ENCODE measurements around the gene PHOX2B. TPM values are rescaled to one million over a fixed set of nuclear protein-coding genes. Genes with fewer than 3 reads are reported as not detected.
A peak's percentile ranks its signal among the peaks of the same experiment; 100 is the strongest.
"Not testable (repeated sequence)": the region's sequence is repeated elsewhere in the genome, so short reads cannot be mapped to it uniquely, and the experiment has no call there.

Gene PHOX2B
- total RNA-seq, 1 donor from 2014 or later: 0.96 TPM

GRCh38 chr4:41712425-41712824 is 36.1 kb downstream of the PHOX2B start:
- DNase-seq (ENCODE audit: low spot score): no peak

DNA sequence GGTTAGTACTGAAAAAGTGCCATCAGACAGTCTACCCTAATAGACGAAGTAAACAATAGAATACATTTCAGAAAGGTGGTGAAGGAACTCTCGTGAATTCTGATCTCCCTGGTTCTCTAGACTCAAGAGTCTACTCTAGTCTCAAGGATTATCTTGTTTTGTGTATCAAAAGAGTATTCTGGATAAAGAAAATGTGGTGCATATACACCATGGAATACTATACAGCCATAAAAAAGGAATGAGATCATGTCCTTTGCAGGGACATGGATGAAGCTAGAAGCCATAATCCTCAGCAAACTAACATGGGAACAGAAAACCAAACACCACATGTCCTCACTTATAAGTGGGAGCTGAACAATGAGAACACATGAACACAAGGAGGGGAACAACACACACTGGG is 36.9 kb downstream of the PHOX2B start:
- not testable (repeated sequence) for DNase-seq (ENCODE audit: low spot score)

DNA sequence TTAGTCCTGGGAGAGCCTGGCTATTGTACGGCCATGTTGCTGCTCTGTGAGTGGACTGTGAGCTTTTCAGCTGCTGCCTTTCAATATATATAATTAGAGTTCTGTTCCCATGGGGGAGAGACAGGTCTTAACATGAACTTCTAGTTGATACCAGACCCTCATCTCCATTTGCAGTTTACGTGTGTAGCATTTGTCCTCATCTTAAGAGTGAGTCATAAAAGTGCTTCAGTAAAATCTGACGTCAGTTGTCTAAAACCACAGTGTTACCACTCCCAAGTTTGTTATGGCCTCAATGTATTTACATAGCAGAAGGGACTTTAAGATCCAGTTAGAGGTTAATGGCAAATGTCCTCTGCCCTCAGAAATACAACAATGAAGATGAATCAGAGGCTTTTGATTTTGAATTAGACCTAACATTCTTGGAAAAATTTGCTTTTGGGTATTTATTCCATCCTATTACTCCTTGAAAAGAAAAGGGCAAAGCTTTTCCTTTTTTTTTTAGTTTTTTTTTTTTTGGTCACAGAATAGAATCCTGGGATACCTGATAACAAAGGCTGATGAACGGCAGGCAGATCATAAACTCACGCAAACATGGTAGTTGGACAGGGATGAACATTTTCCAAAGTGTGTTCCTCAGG is 38.6 kb downstream of the PHOX2B start:
- peak; percentile 22 for DNase-seq (ENCODE audit: low spot score)

DNA sequence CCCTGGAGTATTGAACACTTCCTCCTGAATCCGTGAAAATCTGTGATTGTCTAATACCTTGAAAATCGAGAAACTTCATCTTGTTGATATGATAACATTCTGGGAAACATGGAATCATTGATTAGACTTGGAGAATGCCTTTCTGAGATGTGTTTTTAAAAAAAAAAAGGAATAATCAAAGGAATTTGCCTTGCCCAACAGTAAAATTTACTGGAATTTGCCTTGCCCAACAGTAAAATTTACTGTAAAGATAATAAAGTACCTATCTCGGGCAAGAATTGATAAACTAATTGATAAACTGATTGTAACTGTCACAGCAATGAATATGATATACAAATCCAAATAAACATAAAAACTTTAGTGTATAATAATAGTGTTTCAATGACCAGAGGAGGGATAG is 44.7 kb downstream of the PHOX2B start:
- DNase-seq (ENCODE audit: low spot score): no peak

GRCh38 chr4:41702770-41703169 is 45.8 kb downstream of the PHOX2B start:
- DNase-seq (ENCODE audit: low spot score): no peak

GRCh38 chr4:41701983-41702382 is 46.5 kb downstream of the PHOX2B start:
- no peak for DNase-seq (ENCODE audit: low spot score)

DNA sequence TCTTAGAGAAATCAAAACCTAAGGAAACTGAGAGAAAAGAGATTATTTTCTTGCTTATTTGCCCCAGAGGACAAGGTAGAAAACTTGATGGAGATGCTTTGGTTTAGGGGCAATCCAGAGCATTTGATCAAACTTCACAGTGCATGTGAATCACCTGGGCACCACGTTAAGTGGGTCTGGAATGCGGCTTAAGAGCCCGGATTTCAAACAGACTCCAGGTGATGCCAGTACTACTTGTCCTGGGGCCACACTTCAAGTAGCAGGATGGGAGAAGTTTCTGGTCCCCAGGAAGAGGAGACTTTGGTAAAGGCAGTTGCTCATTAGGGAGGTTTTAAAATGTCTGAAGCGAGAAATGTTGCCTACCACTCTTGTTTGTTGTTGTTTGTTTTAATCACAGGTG is 51.8 kb downstream of the PHOX2B start:
- no peak for DNase-seq (ENCODE audit: low spot score)

DNA sequence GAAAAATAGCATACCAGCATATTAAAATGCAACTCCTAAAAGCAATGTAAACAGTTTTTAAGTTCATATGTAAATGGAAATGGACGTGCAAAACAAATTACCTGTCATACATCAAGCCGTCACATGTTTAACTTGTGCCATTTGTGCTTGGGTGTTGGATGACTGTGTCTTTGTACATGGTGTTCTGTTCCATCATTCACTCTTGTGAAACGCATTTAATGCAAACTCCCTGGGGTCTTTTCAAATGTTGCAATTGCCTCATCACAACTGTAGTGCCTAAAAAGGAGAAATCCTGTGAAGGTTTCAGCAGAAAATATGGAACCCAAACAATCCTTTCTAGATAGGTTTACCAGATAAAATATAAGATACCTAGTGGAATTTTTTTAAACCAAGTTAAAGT is 52.4 kb downstream of the PHOX2B start:
- no peak for DNase-seq (ENCODE audit: low spot score)

Other genes with a start within 250 kb of the PHOX2B start
- gene LIMCH1, start 210.6 kb downstream of the PHOX2B start, total RNA-seq (ENCODE audit: insufficient read depth, low replicate concordance): 144 TPM
- 30.1 TPM for gene TMEM33, start 186.7 kb upstream of the PHOX2B start, total RNA-seq (ENCODE audit: insufficient read depth, low replicate concordance)
- 1.7 TPM for gene DCAF4L1, start 233.0 kb upstream of the PHOX2B start, total RNA-seq (ENCODE audit: insufficient read depth, low replicate concordance)
- gene SLC30A9, start 241.8 kb upstream of the PHOX2B start, total RNA-seq (ENCODE audit: insufficient read depth, low replicate concordance): 54.4 TPM